Measurements from ENCODE around the gene KEAP1. TPM values are rescaled to one million over a fixed set of nuclear protein-coding genes. Genes with fewer than 3 reads are reported as not detected.
A peak's percentile ranks its signal among the peaks of the same experiment; 100 is the strongest.

The KEAP1 gene
- total and polyA plus RNA-seq, 2 of the 8 experiments (the other 6 are each of a cell fraction or from before 2014, with no cell fraction given): 80.6 to 106 TPM

DNA sequence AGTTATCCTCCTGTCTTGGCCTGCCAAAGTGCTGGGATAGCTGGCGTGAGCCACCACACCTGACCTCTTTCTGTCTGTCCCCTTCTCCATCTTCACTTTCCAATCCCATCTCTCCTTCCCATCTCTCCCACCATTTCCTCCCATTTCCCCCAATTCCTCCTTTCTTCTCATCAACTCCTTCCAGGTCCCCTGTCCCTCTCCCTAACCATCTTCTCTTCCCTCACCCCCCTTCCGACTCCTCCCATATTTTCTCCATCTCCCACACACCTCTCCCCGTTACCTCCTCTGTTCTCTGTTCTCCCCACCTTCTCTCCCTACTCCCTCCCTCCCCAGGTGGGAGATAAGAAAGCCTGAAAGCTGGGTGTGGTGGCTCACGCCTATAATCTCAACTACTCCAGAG, 40.6 kb downstream of the KEAP1 start:
- Histone ChIP-seq H4K5ac (ENCODE audit: insufficient read length, low read depth, low read length) (no peak overlapping the region), H3K9me3 (ENCODE audit: insufficient read depth in 2 of 2, low read depth in 1 of 2, low read length in 1 of 2) (no peaks in the 10 kb centered on the region), H3K23ac (ENCODE audit: insufficient read length) (no peak overlapping the region), H3K27me3 (replicated peaks in 1 of 4; ENCODE audit: control insufficient read depth in 3 of 4, extremely low read depth in 1 of 4, insufficient read depth in 3 of 4, low read length in 3 of 4) (peaks cover 0 to 5% (median 2%) of the 10 kb centered on the region in 4 experiments; a peak in 4 of 7 replicates), H3K36me3 (ENCODE audit: control insufficient read depth in 2 of 4, insufficient read depth in 4 of 4, low read length in 3 of 4) (no peaks in the 10 kb centered on the region; a peak in 1 of 8 replicates), H3K4me2 (ENCODE audit: insufficient read depth in 1 of 2, low read depth in 2 of 2, low read length in 2 of 2) (no peak overlapping the region; a peak in 1 of 4 replicates), H3K18ac (ENCODE audit: extremely low read depth, low read length) (no peak overlapping the region; the same call in 1 of the 2 replicates), H2AFZ (ENCODE audit: low read length) (no peak overlapping the region), H2BK15ac (ENCODE audit: low read length) (no peak overlapping the region; the same call in 1 of the 2 replicates), H2BK120ac (replicated peaks; ENCODE audit: low read depth, low read length) (no peak overlapping the region), H3K79me1 (ENCODE audit: low read depth, low read length) (no peaks in the 10 kb centered on the region), H4K8ac (ENCODE audit: extremely low read depth, insufficient read depth, low read length) (no peak overlapping the region), H3K56ac (replicated peaks; ENCODE audit: insufficient read length, low read depth, low read length) (no peak overlapping the region), H3K4me1 (replicated peaks in 1 of 4; ENCODE audit: control insufficient read depth in 3 of 4, insufficient read depth in 4 of 4, low read length in 3 of 4) (peaks cover 0 to 9% (median 4%) of the 10 kb centered on the region in 4 experiments; a peak in 6 of 7 replicates), H3K79me2 (ENCODE audit: control insufficient read depth in 1 of 2, insufficient read depth in 2 of 2, low read length in 2 of 2) (no peaks in the 10 kb centered on the region), H2BK20ac (ENCODE audit: low read length) (no peak overlapping the region), H4K20me1 (replicated peaks in 1 of 2; ENCODE audit: control insufficient read depth in 1 of 2, insufficient read depth in 2 of 2, low read length in 2 of 2) (no peaks in the 10 kb centered on the region), H3K4ac (replicated peaks; ENCODE audit: insufficient read length, low read depth, low read length) (no peak overlapping the region), H3K27ac (ENCODE audit: low read depth, low read length) (no peak overlapping the region), H3K14ac (ENCODE audit: insufficient read length) (no peak overlapping the region), H2AK5ac (ENCODE audit: low read depth, low read length) (0 out of 2 replicates have a peak overlapping the region, but pooled peaks have one; percentile 39), H3K23me2 (ENCODE audit: low read depth, low read length) (peaks cover 6% of the 10 kb centered on the region; the same call in 1 of the 2 replicates), H2BK5ac (ENCODE audit: low read depth, low read length) (no peak overlapping the region), H3K4me3 (ENCODE audit: extremely low read depth in 1 of 4, insufficient read depth in 2 of 4, low read depth in 3 of 4, low read length in 4 of 4) (no peak overlapping the region), H4K91ac (replicated peaks; ENCODE audit: insufficient read length, low read length) (no peak overlapping the region), H2BK12ac (ENCODE audit: low read depth, low read length) (no peak overlapping the region), H3K9ac (replicated peaks in 1 of 4; ENCODE audit: extremely low read depth in 1 of 4, low read depth in 3 of 4, low read length in 3 of 4) (no peak overlapping the region)
- POLR2A ChIA-PET (ENCODE audit: partially characterized antibody): interaction anchor here (1.0 kb wide), 1 partner anchor 16 kb away, joined by 3 read pairs; no protein-coding TSS in a partner anchor
- TF ChIP-seq CBX8 (IDR thresholded peaks at IDR 0.05; ENCODE audit: borderline replicate concordance, low read depth, low read length) (no peak), JUN (IDR thresholded peaks at IDR 0.05; ENCODE audit: low read depth, low read length) (no peak), TAF1 (IDR thresholded peaks at IDR 0.05; ENCODE audit: low read depth, low read length) (no peak), POLR2AphosphoS5 (IDR thresholded peaks at IDR 0.05; ENCODE audit: low read depth, low read length) (no peak), MAFK (IDR thresholded peaks at IDR 0.05; ENCODE audit: low read depth, low read length) (no peak), GABPA (IDR thresholded peaks at IDR 0.05; ENCODE audit: borderline replicate concordance, insufficient read depth, low read length) (no peak), SIRT6 (IDR thresholded peaks at IDR 0.05; ENCODE audit: low read length) (no peak), KDM4A (IDR thresholded peaks at IDR 0.05; ENCODE audit: low read depth, low read length, severe bottlenecking) (no peak), SP1 (IDR thresholded peaks at IDR 0.05; ENCODE audit: low read depth, low read length) (no peak)
- no peak for FAIRE-seq
- DNase-seq (ENCODE audit: low read depth in 1 of 2, low spot score in 2 of 2): no peak
- WGBS, 2 experiments (ENCODE audit: extremely low coverage in 1 of 2, insufficient coverage in 1 of 2, insufficient read length in 1 of 2, insufficient replicate concordance in 2 of 2, low coverage in 1 of 2, low lambda C conversion rate in 2 of 2, missing lambda C conversion rate in 1 of 2): 93 to 100% methylated on average over 2 to 4 of the region's 4 CpGs
- CTCF ChIA-PET (ENCODE audit: partially characterized antibody): interaction anchor here (0.9 to 2.3 kb wide), 2 partner anchors 16 to 119 kb away, joined by 4 to 9 read pairs; no protein-coding TSS in a partner anchor

Data from H1 (cell line).